PC-3 (cell line): ENCODE results near the gene RAB37. TPM values are rescaled to one million over a fixed set of nuclear protein-coding genes. Genes with fewer than 3 reads are reported as not detected.
A peak's percentile ranks its signal among the peaks of the same experiment; 100 is the strongest.

Experiments
- ATAC-seq: fragments of 200-7000 bp; cut with Tn5 transposase; 2 replicates; pipeline ENCODE4 v1.9.1; 2020; ENCODE audit warnings: mild to moderate bottlenecking, moderate library complexity
- BruUV-seq: library from RNA; stranded (reverse); fragments of 400-500 nt; replicated peaks from 2 replicates; lab custom pipeline; 2021; lab: Mats Ljungman, UMichigan
- CTCF ChIA-PET: fragments of 300-600 bp; sonication (Branson Sonifier 250); formaldehyde crosslinking; loops from one replicate; lab custom pipeline; 2022; ENCODE audit warnings: antibody characterized with exemption; lab: Charles Lee
- POLR2A ChIA-PET: fragments of 300-600 bp; sonication (Branson Sonifier 250); formaldehyde crosslinking; loops from one replicate; lab custom pipeline; 2022; ENCODE audit warnings: antibody characterized with exemption; ENCODE audit not compliant: unreplicated experiment; lab: Charles Lee
- DNase-seq: peaks from one replicate; pipeline ENCODE4 v3.0.0-alpha.2; 2015
- H2AFZ ChIP-seq: fragments of 300-600 bp; sonication (generic); 2 replicates; pipeline ENCODE4 v1.6.0; 2016; ENCODE audit warnings: antibody characterized with exemption, low read length
- H3F3A ChIP-seq: fragments of 300-600 bp; sonication (generic); one replicate; pipeline ENCODE4 v1.6.0; 2017; ENCODE audit warnings: antibody characterized with exemption, low read length, control low read depth, mild to moderate bottlenecking; ENCODE audit not compliant: unreplicated experiment
- H3K27ac ChIP-seq: fragments of 300-600 bp; sonication (generic); 2 replicates; pipeline ENCODE4 v1.5.1; 2016; ENCODE audit warnings: mild to moderate bottlenecking, low read length
- H3K27me3 ChIP-seq: fragments of 300-600 bp; sonication (generic); 2 replicates; pipeline ENCODE4 v1.6.1; 2016; ENCODE audit warnings: low read length, mixed read lengths
- H3K36me3 ChIP-seq: fragments of 300-600 bp; sonication (generic); 2 replicates; pipeline ENCODE4 v1.6.1; 2016; ENCODE audit warnings: low read depth, mixed run types, low read length, mixed read lengths
- H3K4me1 ChIP-seq: fragments of 300-600 bp; sonication (generic); 2 replicates; pipeline ENCODE4 v1.5.1; 2016; ENCODE audit warnings: low read length; ENCODE audit not compliant: insufficient read depth
- H3K4me2 ChIP-seq: fragments of 300-600 bp; sonication (generic); 2 replicates; pipeline ENCODE4 v1.6.0; 2016; ENCODE audit warnings: low read length
- H3K4me3 ChIP-seq: fragments of 300-600 bp; sonication (generic); 2 replicates; pipeline ENCODE4 v1.5.1; 2016; ENCODE audit warnings: mild to moderate bottlenecking, low read length, mixed read lengths
- H3K79me2 ChIP-seq: fragments of 300-600 bp; sonication (generic); 2 replicates; pipeline ENCODE4 v1.6.1; 2017; ENCODE audit warnings: low read length, mixed read lengths
- H3K9ac ChIP-seq: fragments of 300-600 bp; sonication (generic); 2 replicates; pipeline ENCODE4 v1.6.0; 2016; ENCODE audit warnings: mild to moderate bottlenecking, low read length
- H3K9me2 ChIP-seq: fragments of 300-600 bp; sonication (generic); replicated peaks from 2 replicates; pipeline ENCODE4 v1.6.1; 2016; ENCODE audit warnings: mixed run types, low read length, mixed read lengths
- H3K9me3 ChIP-seq: fragments of 300-600 bp; sonication (generic); 2 replicates; pipeline ENCODE4 v1.6.1; 2016; ENCODE audit warnings: low read length, mixed read lengths
- H4K20me1 ChIP-seq: fragments of 300-600 bp; sonication (generic); 2 replicates; pipeline ENCODE4 v1.6.1; 2016; ENCODE audit warnings: low read length, mixed read lengths
- CTCF ChIP-seq: fragments of 300-600 bp; sonication (generic); conservative IDR thresholded peaks from 2 replicates; pipeline ENCODE4 v1.5.1; 2017; ENCODE audit warnings: antibody characterized with exemption, low read depth, mild to moderate bottlenecking, low read length
- EZH2 ChIP-seq: fragments of 300-600 bp; sonication (generic); IDR thresholded peaks from one replicate; pipeline ENCODE4 v1.6.1; 2017; ENCODE audit warnings: antibody characterized with exemption, mild to moderate bottlenecking, low read length; ENCODE audit not compliant: unreplicated experiment
- EZH2phosphoT487 ChIP-seq: fragments of 300-600 bp; sonication (generic); IDR thresholded peaks from 2 replicates; pipeline ENCODE4 v1.6.1; 2018; ENCODE audit warnings: mild to moderate bottlenecking, antibody characterized with exemption, low read length, borderline replicate concordance
- intact Hi-C: fragments of 100-400 bp; cut with micrococcal nuclease; formaldehyde crosslinking; loops from 2 replicates; pipeline ENCODE4 v1.9.0; 2023
- total RNA-seq: library from RNA; depleted of rRNA; stranded (reverse); fragments of >200 nt; gene quantifications from 2 replicates; pipeline ENCODE4 v1.2.3, GENCODE V29; 2014

Gene RAB37
- total RNA-seq, 1 experiment from 2014 or later: 0.66 TPM

- no peak for TF ChIP-seq CTCF
- no peak for TF ChIP-seq EZH2
- no peak for TF ChIP-seq EZH2phosphoT487
- ChIA-PET POLR2A (no interaction called here), CTCF (interaction anchor here (3.5 kb wide), 1 partner anchor 24 kb away, joined by 29 read pairs; no protein-coding TSS in a partner anchor)
- ATAC-seq (no peak), DNase-seq (no peak)
- Histone ChIP-seq H3K27me3 (no peaks in the 10 kb centered on the region), H3K9me3 (no peaks in the 10 kb centered on the region), H3K4me3 (no peak overlapping the region), H3F3A (no peaks in the 10 kb centered on the region), H4K20me1 (peaks cover 12% of the 10 kb centered on the region; the same call in 1 of the 2 replicates), H3K4me1 (peaks cover 26% of the 10 kb centered on the region), H3K9me2 (no peaks in the 10 kb centered on the region), H2AFZ (no peak overlapping the region), H3K36me3 (no peaks in the 10 kb centered on the region), H3K27ac (no peak overlapping the region), H3K4me2 (no peak overlapping the region), H3K79me2 (peaks cover 27% of the 10 kb centered on the region), H3K9ac (no peak overlapping the region)
- intact Hi-C loops: no loop called here
- BruUV-seq: no TSS peak
These were observed 9.3 kb downstream of the RAB37 start for GRCh38 chr17:74746376-74746775.

GRCh38 chr17:74746922-74747321 is 9.9 kb downstream of the RAB37 start:
- ChIA-PET POLR2A (no interaction called here), CTCF (interaction anchor here (0.6 to 3.5 kb wide), 2 partner anchors 24 to 537 kb away, joined by 8 to 29 read pairs; no protein-coding TSS in a partner anchor)
- TF ChIP-seq EZH2 (no peak), EZH2phosphoT487 (no peak), CTCF (no peak)
- H3K9me3 ChIP-seq: no peaks in the 10 kb centered on the region
- peaks cover 12% of the 10 kb centered on the region; the same call in 1 of the 2 replicates for H4K20me1 ChIP-seq
- no peak for ATAC-seq
- intact Hi-C loops: no loop called here
- H3K9ac ChIP-seq: no peak overlapping the region
- H2AFZ ChIP-seq: no peak overlapping the region
- no peak overlapping the region for H3K4me2 ChIP-seq
- no peaks in the 10 kb centered on the region for H3K9me2 ChIP-seq
- peaks cover 33% of the 10 kb centered on the region for H3K79me2 ChIP-seq
- H3K27ac ChIP-seq: no peak overlapping the region
- H3K4me3 ChIP-seq: no peak overlapping the region
- no peak for DNase-seq
- H3K36me3 ChIP-seq: no peaks in the 10 kb centered on the region
- peaks cover 23% of the 10 kb centered on the region for H3K4me1 ChIP-seq
- BruUV-seq: no TSS peak
- no peaks in the 10 kb centered on the region for H3K27me3 ChIP-seq
- H3F3A ChIP-seq: no peaks in the 10 kb centered on the region

- H3K27me3 ChIP-seq: no peaks in the 10 kb centered on the region
- peak overlapping the region; percentile 80 for H3K4me2 ChIP-seq
- no peaks in the 10 kb centered on the region for H3K9me3 ChIP-seq
- H4K20me1 ChIP-seq: peaks cover 12% of the 10 kb centered on the region; the same call in 1 of the 2 replicates
- H3K4me3 ChIP-seq: peak overlapping the region; percentile 78
- peaks cover 46% of the 10 kb centered on the region for H3K79me2 ChIP-seq
- ChIA-PET CTCF (no interaction called here), POLR2A (no interaction called here)
- peaks cover 27% of the 10 kb centered on the region for H3K4me1 ChIP-seq
- H3K9me2 ChIP-seq: no peaks in the 10 kb centered on the region
- peak overlapping the region; percentile 53 for H3K9ac ChIP-seq
- TF ChIP-seq EZH2phosphoT487 (no peak), CTCF (no peak), EZH2 (no peak)
- H3K27ac ChIP-seq: no peak overlapping the region
- no peak for DNase-seq
- H3F3A ChIP-seq: no peaks in the 10 kb centered on the region
- ATAC-seq: no peak
- intact Hi-C loops: loop anchor here (2.0 kb wide), 1 partner anchor 29 kb away; the partner anchor contains the start of gene NAT9
- no TSS peak for BruUV-seq
- H2AFZ ChIP-seq: peak overlapping the region; percentile 85
- H3K36me3 ChIP-seq: no peaks in the 10 kb centered on the region
These were observed 11.1 kb downstream of the RAB37 start for GRCh38 chr17:74748279-74748528.
